Measurements from ENCODE around the gene IGSF8. TPM values are rescaled to one million over a fixed set of nuclear protein-coding genes. Genes with fewer than 3 reads are reported as not detected.

Gene IGSF8
- polyA plus RNA-seq, 1 donor from 2014 or later = 27.3 TPM

GRCh38 chr1:160084771-160085321 lies 13.6 kb downstream of the IGSF8 start:
- Histone ChIP-seq H4K20me1 (ENCODE audit: insufficient read depth) (no peaks in the 10 kb centered on the region), H3K27me3 (ENCODE audit: insufficient read depth, low read depth, low read length) (peaks cover 7% of the 10 kb centered on the region), H3K36me3 (ENCODE audit: insufficient read depth, low read length) (no peaks in the 10 kb centered on the region), H2AFZ (ENCODE audit: low read depth, low read length) (no peak overlapping the region), H3K79me2 (replicated peaks; ENCODE audit: insufficient read depth, low read length) (no peaks in the 10 kb centered on the region), H3K4me3 (ENCODE audit: low read length) (no peak overlapping the region), H3K9ac (ENCODE audit: low read length) (no peak overlapping the region), H3K9me3 (ENCODE audit: low read length) (no peaks in the 10 kb centered on the region), H3F3A (ENCODE audit: insufficient read depth, low read length, poor library complexity, severe bottlenecking) (no peaks in the 10 kb centered on the region), H3K9me2 (ENCODE audit: insufficient read depth, low read length) (no peaks in the 10 kb centered on the region), H3K27ac (ENCODE audit: low read length) (no peak overlapping the region), H3K4me2 (ENCODE audit: low read length) (no peak overlapping the region)
- no peak for TF ChIP-seq CTCF (IDR thresholded peaks at IDR 0.05; ENCODE audit: poor library complexity, severe bottlenecking)
- TF ChIP-seq MXI1 (conservative IDR thresholded peaks at IDR 0.05; ENCODE audit: poor library complexity, severe bottlenecking) = no peak

GRCh38 chr1:160083968-160084770 lies 14.2 kb downstream of the IGSF8 start:
- Histone ChIP-seq H3K79me2 (replicated peaks; ENCODE audit: insufficient read depth, low read length) (no peaks in the 10 kb centered on the region), H3K9ac (ENCODE audit: low read length) (no peak overlapping the region), H3K27me3 (ENCODE audit: insufficient read depth, low read depth, low read length) (peaks cover 7% of the 10 kb centered on the region), H4K20me1 (ENCODE audit: insufficient read depth) (no peaks in the 10 kb centered on the region), H3F3A (ENCODE audit: insufficient read depth, low read length, poor library complexity, severe bottlenecking) (no peaks in the 10 kb centered on the region), H3K4me2 (ENCODE audit: low read length) (no peak overlapping the region), H3K36me3 (ENCODE audit: insufficient read depth, low read length) (no peaks in the 10 kb centered on the region), H3K9me2 (ENCODE audit: insufficient read depth, low read length) (no peaks in the 10 kb centered on the region), H2AFZ (ENCODE audit: low read depth, low read length) (no peak overlapping the region), H3K9me3 (ENCODE audit: low read length) (no peaks in the 10 kb centered on the region), H3K4me3 (ENCODE audit: low read length) (no peak overlapping the region), H3K27ac (ENCODE audit: low read length) (no peak overlapping the region)
- TF ChIP-seq TAF1 (IDR thresholded peaks at IDR 0.05; ENCODE audit: low read depth) (no peak), CTCF (IDR thresholded peaks at IDR 0.05; ENCODE audit: poor library complexity, severe bottlenecking) (peak; percentile 47), SMC3 (conservative IDR thresholded peaks at IDR 0.05; ENCODE audit: poor library complexity) (peak; percentile 46), EP300 (conservative IDR thresholded peaks at IDR 0.05; ENCODE audit: poor library complexity, severe bottlenecking) (no peak)

GRCh38 chr1:160082926-160083325 lies 15.5 kb downstream of the IGSF8 start:
- Histone ChIP-seq H3K9me2 (ENCODE audit: insufficient read depth, low read length) (no peaks in the 10 kb centered on the region), H4K20me1 (ENCODE audit: insufficient read depth) (no peaks in the 10 kb centered on the region), H3K27me3 (ENCODE audit: insufficient read depth, low read depth, low read length) (peaks cover 7% of the 10 kb centered on the region), H3K4me2 (ENCODE audit: low read length) (no peak overlapping the region), H3K36me3 (ENCODE audit: insufficient read depth, low read length) (no peaks in the 10 kb centered on the region), H3K9ac (ENCODE audit: low read length) (no peak overlapping the region), H3F3A (ENCODE audit: insufficient read depth, low read length, poor library complexity, severe bottlenecking) (no peaks in the 10 kb centered on the region), H3K79me2 (replicated peaks; ENCODE audit: insufficient read depth, low read length) (no peaks in the 10 kb centered on the region), H2AFZ (ENCODE audit: low read depth, low read length) (no peak overlapping the region), H3K27ac (ENCODE audit: low read length) (no peak overlapping the region), H3K4me3 (ENCODE audit: low read length) (no peak overlapping the region), H3K9me3 (ENCODE audit: low read length) (no peaks in the 10 kb centered on the region)
- TF ChIP-seq EP300 (conservative IDR thresholded peaks at IDR 0.05; ENCODE audit: poor library complexity, severe bottlenecking) = no peak
- TF ChIP-seq RAD21 (conservative IDR thresholded peaks at IDR 0.05) = no peak
- no peak for TF ChIP-seq EZH2 (IDR thresholded peaks at IDR 0.05; ENCODE audit: borderline replicate concordance, insufficient read depth, low read length, poor library complexity, severe bottlenecking)
- no peak for TF ChIP-seq MXI1 (conservative IDR thresholded peaks at IDR 0.05; ENCODE audit: poor library complexity, severe bottlenecking)
- no peak for TF ChIP-seq SMC3 (conservative IDR thresholded peaks at IDR 0.05; ENCODE audit: poor library complexity)
- TF ChIP-seq POLR2AphosphoS5 (IDR thresholded peaks at IDR 0.05) = no peak
- TF ChIP-seq REST (IDR thresholded peaks at IDR 0.05; ENCODE audit: borderline replicate concordance) = no peak
- TF ChIP-seq TAF1 (IDR thresholded peaks at IDR 0.05; ENCODE audit: low read depth) = no peak
- no peak for TF ChIP-seq CTCF (IDR thresholded peaks at IDR 0.05; ENCODE audit: poor library complexity, severe bottlenecking)
